Kidney glomerular epithelial cell (primary cell): Measurements from ENCODE around the gene NPAS2.

ENCODE experiments used
- DNase-seq: peaks from one replicate; lab custom pipeline; 2025; lab: John Stamatoyannopoulos, UW

The NPAS2 gene

GRCh38 chr2:100988630-100989417 is 168.9 kb downstream of the NPAS2 start:
- DNase-seq, result no peak

GRCh38 chr2:100989666-100990065 is 169.7 kb downstream of the NPAS2 start:
- no peak for DNase-seq

- DNase-seq, result no peak
Observed at GRCh38 chr2:100990166-100990565, 170.2 kb downstream of the NPAS2 start.

- no peak for DNase-seq
Observed at GRCh38 chr2:100990650-100991403, 170.9 kb downstream of the NPAS2 start.

GRCh38 chr2:100991404-100991773 is 171.4 kb downstream of the NPAS2 start:
- no peak for DNase-seq

DNA sequence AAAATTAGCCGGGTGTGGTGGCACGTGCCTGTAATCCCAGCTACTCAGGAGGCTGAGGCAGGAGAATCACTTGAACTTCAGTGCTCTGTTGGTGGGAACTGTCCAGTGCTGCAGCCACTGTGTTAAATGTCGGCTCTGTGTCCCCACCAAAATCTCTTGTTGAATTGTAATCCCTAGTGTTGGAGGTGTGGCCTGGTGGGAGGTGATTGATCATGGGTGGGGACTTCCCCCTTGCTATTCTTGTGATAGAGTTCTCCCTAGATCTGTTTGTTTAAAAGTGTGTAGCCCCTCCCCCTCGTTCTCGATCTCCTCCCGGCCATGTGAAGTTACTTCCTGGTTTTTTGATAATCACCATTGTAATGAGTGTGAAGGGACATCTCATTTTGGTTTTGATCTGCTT is 172.3 kb downstream of the NPAS2 start:
- no peak for DNase-seq

DNA sequence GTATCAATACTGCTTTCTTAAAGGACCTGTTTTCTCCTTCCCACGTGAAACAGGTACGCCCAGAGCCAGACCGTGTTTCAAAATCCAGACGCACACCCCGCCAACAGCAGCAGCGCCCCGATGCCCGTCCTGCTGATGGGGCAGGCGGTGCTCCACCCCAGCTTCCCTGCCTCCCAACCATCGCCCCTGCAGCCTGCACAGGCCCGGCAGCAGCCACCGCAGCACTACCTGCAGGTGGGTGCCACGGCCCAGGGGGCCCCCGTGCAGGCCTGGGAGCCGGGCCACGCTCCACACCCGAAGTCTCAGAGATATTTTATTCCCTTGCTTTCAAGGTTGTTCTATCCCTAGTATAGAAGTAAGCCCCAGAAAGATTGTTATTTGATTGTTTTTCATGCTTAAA is 173.4 kb downstream of the NPAS2 start:
- no peak for DNase-seq

- DNase-seq, result no peak
Observed at GRCh38 chr2:100995309-100996075, 175.6 kb downstream of the NPAS2 start.

DNA sequence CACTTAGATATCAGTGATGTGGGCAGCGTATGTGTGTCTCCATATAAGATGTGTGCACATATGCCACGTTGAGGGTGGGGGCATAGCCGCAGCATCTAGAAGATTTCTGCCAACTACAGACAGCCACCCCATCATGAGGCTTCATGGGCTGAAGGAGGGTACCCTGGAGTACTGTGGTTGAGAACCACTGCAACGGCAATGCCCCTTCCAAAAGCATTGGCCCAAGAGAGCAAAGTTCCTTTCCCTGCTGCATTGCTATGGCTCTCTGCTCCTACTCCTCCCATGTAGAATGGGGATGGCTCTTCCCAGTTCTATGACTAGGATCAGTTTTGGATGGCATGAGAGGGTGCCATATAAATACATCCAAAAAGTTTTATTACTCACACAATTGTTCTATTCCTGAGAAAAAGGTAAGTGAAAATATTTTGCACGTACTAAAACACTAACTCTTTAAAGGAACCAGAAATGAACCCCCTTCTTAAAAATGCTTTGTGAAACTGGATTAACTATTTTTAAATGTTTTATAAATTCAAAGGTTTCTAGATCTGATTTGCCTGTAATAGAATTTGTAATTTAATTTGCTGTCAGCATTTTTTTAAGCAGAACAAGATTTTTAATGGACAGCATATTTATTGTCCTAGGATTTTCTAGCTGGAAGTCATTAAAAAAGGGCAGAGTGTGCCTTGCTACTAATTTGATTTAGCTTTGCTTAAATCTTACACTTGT is 177.7 kb downstream of the NPAS2 start:
- DNase-seq, result no peak

GRCh38 chr2:100998235-100998573 is 178.3 kb downstream of the NPAS2 start:
- no peak for DNase-seq

GRCh38 chr2:100999995-101000394 is 180.1 kb downstream of the NPAS2 start:
- no peak for DNase-seq

- DNase-seq, result peak; percentile 95
Observed at GRCh38 chr2:101001691-101002561, 182.0 kb downstream of the NPAS2 start, which contains the start of gene RPL31. Gene RPL31, plus strand, starts transcription at chr2:101002289. Its CDS starts 413 bp downstream, at chr2:101002702.

DNA sequence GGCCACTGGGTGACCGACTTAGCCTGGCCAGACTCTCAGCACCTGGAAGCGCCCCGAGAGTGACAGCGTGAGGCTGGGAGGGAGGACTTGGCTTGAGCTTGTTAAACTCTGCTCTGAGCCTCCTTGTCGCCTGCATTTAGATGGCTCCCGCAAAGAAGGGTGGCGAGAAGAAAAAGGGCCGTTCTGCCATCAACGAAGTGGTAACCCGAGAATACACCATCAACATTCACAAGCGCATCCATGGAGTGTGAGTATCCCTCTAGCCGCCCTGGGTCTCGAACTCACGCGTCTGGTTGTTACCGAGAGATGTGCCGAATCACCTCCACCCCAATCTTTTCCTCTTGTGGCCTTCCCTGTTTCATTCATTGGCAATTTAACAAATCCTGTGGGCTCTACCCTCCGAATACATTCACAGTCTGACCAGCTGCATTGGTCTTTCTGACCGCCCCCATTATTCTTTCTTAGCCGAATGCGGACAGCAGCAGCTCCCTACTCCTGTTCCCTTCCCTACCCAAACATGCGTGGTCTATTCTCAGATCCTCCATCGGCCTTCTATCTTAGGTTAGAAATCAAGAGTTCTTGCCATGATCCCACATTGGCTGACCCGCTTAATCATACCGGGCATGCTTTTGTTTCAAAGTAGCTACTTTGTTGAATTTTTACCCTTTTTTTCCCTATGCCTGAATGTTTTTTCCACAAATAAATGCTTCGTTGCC is 182.8 kb downstream of the NPAS2 start:
- DNase-seq, result no peak

DNA sequence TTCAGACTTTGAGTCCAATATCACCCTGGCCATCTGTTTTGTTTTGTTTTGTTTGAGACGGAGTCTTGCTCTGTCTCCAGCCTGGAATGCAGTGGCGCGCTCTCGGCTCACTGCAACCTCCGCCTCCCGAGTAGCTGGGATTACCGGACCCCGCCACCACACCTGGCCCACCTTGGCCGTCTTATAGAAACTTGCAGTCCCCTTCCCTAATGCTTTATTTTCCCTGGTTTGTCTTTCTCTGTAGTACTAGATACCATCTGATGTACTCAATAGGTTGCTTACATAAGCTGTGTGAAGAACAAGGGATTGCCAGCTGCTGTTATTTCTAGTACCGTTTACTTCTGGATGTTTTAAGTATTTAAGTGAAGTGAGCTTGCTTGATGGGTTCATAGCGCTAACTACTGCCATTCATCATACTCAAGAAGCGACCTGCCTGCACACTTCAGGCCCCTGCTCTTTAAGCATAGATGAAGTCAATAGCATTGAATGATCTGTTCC is 183.4 kb downstream of the NPAS2 start:
- DNase-seq, result peak; percentile 54

GRCh38 chr2:101004620-101005325 is 184.8 kb downstream of the NPAS2 start:
- no peak for DNase-seq

- no peak for DNase-seq
Observed at GRCh38 chr2:101006065-101006715, 186.3 kb downstream of the NPAS2 start.

GRCh38 chr2:101007415-101008345 is 187.7 kb downstream of the NPAS2 start:
- DNase-seq, result no peak

DNA sequence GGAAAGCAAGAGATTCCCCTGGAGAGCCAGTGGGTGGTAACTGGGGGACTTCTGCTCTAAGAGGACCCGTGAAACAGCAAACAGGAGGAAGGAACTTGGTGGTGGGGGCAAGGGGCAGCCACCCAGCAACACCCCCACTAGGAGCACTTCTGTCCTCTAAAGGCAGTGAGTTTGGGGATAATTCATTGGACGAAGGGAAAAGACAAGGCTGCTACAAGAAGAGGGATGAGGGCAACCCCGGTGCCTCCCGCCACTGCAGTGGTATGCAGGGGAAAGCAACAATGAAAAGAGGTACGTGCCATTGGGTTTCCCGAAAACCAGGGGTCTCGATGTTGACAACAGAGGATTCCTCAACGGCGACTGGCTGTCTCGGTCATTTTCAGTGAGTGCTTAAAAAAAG is 191.2 kb downstream of the NPAS2 start:
- DNase-seq, result no peak
